Natural killer cell (primary cell): Measurements from ENCODE around the gene TRIP4. TPM values are rescaled to one million over a fixed set of nuclear protein-coding genes. Genes with fewer than 3 reads are reported as not detected.

Experiments
- ATAC-seq, 3 donors: fragments of 150-1000 bp in 2 of 3; fragments of 200-7000 bp in 1 of 3; cut with Tn5 transposase; 1 replicate in 1 of 3; 2 replicates in 2 of 3; pipeline ENCODE4 v1.10.0; 2021; ENCODE audit warnings: mild to moderate bottlenecking in 2 of 3, moderate library complexity in 2 of 3
- DNase-seq, 2 donors: peaks; one replicate each; pipeline versions ENCODE4 v3.0.0 to v3.0.0-alpha.2; 2013 to 2021; ENCODE audit warnings: mixed read lengths in 1 of 2
- H3K27ac ChIP-seq: one replicate; pipeline ENCODE4 v1.5.1; 2013; ENCODE audit warnings: mild to moderate bottlenecking, low read length
- H3K27me3 ChIP-seq: one replicate; pipeline ENCODE4 v1.6.1; 2013; ENCODE audit warnings: low read length; ENCODE audit not compliant: control insufficient read depth, insufficient read depth
- H3K36me3 ChIP-seq: one replicate; pipeline ENCODE4 v1.6.1; 2013; ENCODE audit warnings: low read length; ENCODE audit not compliant: control insufficient read depth, insufficient read depth
- H3K4me1 ChIP-seq: one replicate; pipeline ENCODE4 v1.6.1; 2013; ENCODE audit warnings: low read length; ENCODE audit not compliant: control insufficient read depth, insufficient read depth
- H3K4me3 ChIP-seq: one replicate; pipeline ENCODE4 v1.5.1; 2013; ENCODE audit warnings: low read length
- H3K9me3 ChIP-seq: one replicate; pipeline ENCODE4 v1.6.1; 2013; ENCODE audit warnings: low read length; ENCODE audit not compliant: control insufficient read depth, insufficient read depth
- H3K27ac Mint-ChIP-seq, 2 donors: one replicate each; pipeline ENCODE4 v1.8.0; 2022; ENCODE audit warnings: mild to moderate bottlenecking in 2 of 2, mixed read lengths in 2 of 2, moderate library complexity in 1 of 2
- H3K27me3 Mint-ChIP-seq, 2 donors: one replicate each; pipeline ENCODE4 v1.8.0; 2022; ENCODE audit warnings: low read depth in 2 of 2, mixed read lengths in 2 of 2
- H3K36me3 Mint-ChIP-seq: one replicate; pipeline ENCODE4 v1.8.0; 2022; ENCODE audit warnings: mixed read lengths
- H3K4me1 Mint-ChIP-seq, 2 donors: one replicate each; pipeline ENCODE4 v1.8.0; 2022; ENCODE audit warnings: mixed read lengths in 2 of 2
- H3K4me3 Mint-ChIP-seq: one replicate; pipeline ENCODE4 v1.8.0; 2022; ENCODE audit warnings: mild to moderate bottlenecking, moderate library complexity, mixed read lengths
- H3K9me3 Mint-ChIP-seq, 2 donors: one replicate each; pipeline ENCODE4 v1.8.0; 2022; ENCODE audit warnings: mixed read lengths in 2 of 2
- CTCF ChIP-seq: fragments of 200-600 bp; IDR thresholded peaks from one replicate; pipeline ENCODE4 v1.8.0; 2022; ENCODE audit warnings: antibody characterized with exemption
- WGBS: methylation state at CpG from one replicate; pipeline ENCODE4 v1.1.7; 2013; ENCODE audit warnings: missing lambda C conversion rate; ENCODE audit not compliant: insufficient coverage; 5-methylcytosine and 5-hydroxymethylcytosine counted together
- intact Hi-C: fragments of 100-400 bp; cut with micrococcal nuclease; formaldehyde crosslinking; loops from one replicate; pipeline ENCODE4 v1.14.2; 2022
- total RNA-seq, 4 donors: library from RNA; stranded (reverse); fragments of 120-200 nt in 1 of 4; gene quantifications; one replicate each; pipeline versions ENCODE4 v1.2.3 to v1.2.4, GENCODE V29; 2013 to 2022

TRIP4 gene
- total RNA-seq, 3 donors from 2014 or later (not counting 1 experiment from before 2014, with no cell fraction given): 32.9 to 37.1 (median 33.7) TPM

DNA sequence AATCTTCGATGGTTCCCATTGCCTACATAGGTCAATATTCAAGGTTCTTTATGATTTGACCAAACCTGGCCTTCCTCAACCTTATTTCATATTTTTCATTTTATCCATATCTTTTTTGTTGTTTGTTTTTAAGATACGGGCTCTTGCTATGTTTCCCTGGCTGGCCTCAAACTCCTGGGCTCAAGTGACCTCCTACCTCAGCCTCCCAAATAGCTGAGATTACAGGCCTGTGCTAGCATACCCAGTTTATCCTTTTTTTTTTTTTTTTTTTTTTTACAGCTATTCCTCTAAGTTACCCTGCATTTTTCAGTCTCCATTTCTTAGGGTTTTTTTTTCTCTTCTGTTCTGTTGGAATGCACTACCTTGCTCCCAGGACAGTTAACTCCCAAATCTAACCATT lies 87.2 kb downstream of the TRIP4 start:
- 100% methylated on average over 1 of the region's 2 CpGs for WGBS
- H3K9me3 ChIP-seq: no peaks in the 10 kb centered on the region
- Mint-ChIP-seq H3K36me3 (no peaks in the 10 kb centered on the region), H3K4me1 (peaks cover 19% of the 10 kb centered on the region in 2 donors), H3K27me3 (no peaks in the 10 kb centered on the region), H3K27ac (no peak overlapping the region), H3K9me3 (no peaks in the 10 kb centered on the region), H3K4me3 (no peak overlapping the region)
- H3K36me3 ChIP-seq: peaks cover 2% of the 10 kb centered on the region
- no peak for TF ChIP-seq CTCF
- no peak overlapping the region for H3K4me3 ChIP-seq
- intact Hi-C loops: no loop called here
- H3K27ac ChIP-seq: no peak overlapping the region
- H3K27me3 ChIP-seq: no peaks in the 10 kb centered on the region
- no peak for DNase-seq
- peaks cover 9% of the 10 kb centered on the region for H3K4me1 ChIP-seq
- ATAC-seq: no peak

DNA sequence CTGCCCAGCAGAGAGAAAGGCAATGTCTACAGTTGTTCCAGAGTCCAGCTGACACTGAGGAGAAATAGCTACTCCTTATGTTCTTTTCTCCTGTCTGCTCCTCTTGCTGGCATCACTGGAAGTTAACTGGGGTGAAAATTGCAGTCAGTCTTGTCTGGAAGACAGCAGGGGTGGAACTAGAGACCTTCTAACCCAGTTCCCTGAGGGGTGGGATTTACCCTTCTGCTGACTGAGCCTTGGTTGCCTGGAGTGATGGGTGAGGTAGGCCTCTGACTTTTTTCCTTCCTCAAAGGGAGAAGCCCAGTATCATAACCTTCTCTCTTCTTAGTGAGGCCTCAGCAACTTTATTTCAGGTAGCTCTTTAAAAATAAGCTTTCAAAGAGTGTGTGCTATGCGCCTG lies 88.9 kb downstream of the TRIP4 start:
- Mint-ChIP-seq H3K27me3 (no peaks in the 10 kb centered on the region), H3K36me3 (no peaks in the 10 kb centered on the region), H3K4me3 (no peak overlapping the region), H3K4me1 (peaks cover 19% of the 10 kb centered on the region in 2 donors), H3K9me3 (no peaks in the 10 kb centered on the region), H3K27ac (peak overlapping the region; percentile 22 to 57)
- H3K27ac ChIP-seq: peak overlapping the region; percentile 35
- WGBS: 40% methylated on average over 1 of the region's 1 CpG
- TF ChIP-seq CTCF: no peak
- peak in 1 of 3 donors; percentile 12 for ATAC-seq
- no peaks in the 10 kb centered on the region for H3K27me3 ChIP-seq
- no peak overlapping the region for H3K4me3 ChIP-seq
- intact Hi-C loops: no loop called here
- peaks cover 11% of the 10 kb centered on the region for H3K4me1 ChIP-seq
- no peaks in the 10 kb centered on the region for H3K36me3 ChIP-seq
- peak in 1 of 2 donors; percentile 29 for DNase-seq
- no peaks in the 10 kb centered on the region for H3K9me3 ChIP-seq

DNA sequence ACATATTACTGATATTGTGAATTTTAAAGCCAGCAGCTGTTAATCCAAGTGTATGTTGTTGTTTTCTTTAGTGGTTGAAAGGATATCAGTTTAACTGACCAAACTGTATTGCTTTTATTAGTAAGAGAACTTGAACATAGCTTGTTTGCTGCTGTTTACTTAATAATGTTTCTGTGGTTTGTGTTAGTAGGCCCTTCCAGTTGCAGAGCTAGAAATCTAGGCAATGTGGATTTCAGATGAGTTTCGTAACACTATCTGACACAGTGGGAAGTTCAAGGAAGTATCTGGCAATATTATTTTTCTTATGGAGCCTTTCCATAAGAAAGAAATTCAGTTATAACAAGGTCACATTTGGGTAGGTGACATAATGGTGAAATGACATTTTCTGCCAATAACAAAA lies 91.2 kb downstream of the TRIP4 start:
- no peaks in the 10 kb centered on the region for H3K9me3 Mint-ChIP-seq
- no peak overlapping the region for H3K27ac Mint-ChIP-seq

More for the DNA sequence above, 91.2 kb downstream of the TRIP4 start:
- Histone ChIP-seq H3K9me3 (no peaks in the 10 kb centered on the region), H3K27me3 (no peaks in the 10 kb centered on the region), H3K4me3 (no peak overlapping the region), H3K4me1 (peaks cover 11% of the 10 kb centered on the region), H3K27ac (no peak overlapping the region), H3K36me3 (no peaks in the 10 kb centered on the region)
- no peak for DNase-seq
- intact Hi-C loops: no loop called here
- Mint-ChIP-seq H3K4me1 (peaks cover 19% of the 10 kb centered on the region in 2 donors), H3K36me3 (no peaks in the 10 kb centered on the region), H3K27me3 (no peaks in the 10 kb centered on the region), H3K4me3 (no peak overlapping the region)
- ATAC-seq: no peak
- TF ChIP-seq CTCF: no peak
- no CpG with 5 or more reads among the region's 1 CpG for WGBS
